Measurements from ENCODE around the gene TRIM37.
A peak's percentile ranks its signal among the peaks of the same experiment; 100 is the strongest.

Gene TRIM37

GRCh38 chr17:59107306-59107670 lies 608 bp upstream of the TRIM37 start:
- Histone ChIP-seq H4K20me1 (ENCODE audit: insufficient read depth, low read length) (no peaks in the 10 kb centered on the region), H3K79me2 (ENCODE audit: low read length) (peaks cover 36% of the 10 kb centered on the region), H3F3A (ENCODE audit: insufficient read depth, low read length) (peaks cover 20% of the 10 kb centered on the region), H3K27ac (ENCODE audit: low read length) (peak overlapping the region; percentile 84), H3K9me3 (replicated peaks; ENCODE audit: insufficient read depth, low read length) (no peaks in the 10 kb centered on the region), H3K36me3 (replicated peaks; ENCODE audit: insufficient read depth, low read length) (no peaks in the 10 kb centered on the region; the same call in 1 of the 2 replicates), H3K27me3 (replicated peaks; ENCODE audit: insufficient read depth, low read length) (no peaks in the 10 kb centered on the region), H3K4me3 (ENCODE audit: low read length) (peak overlapping the region; percentile 64), H3K9ac (ENCODE audit: low read length) (peak overlapping the region; percentile 55), H3K4me1 (ENCODE audit: low read length) (peaks cover 8% of the 10 kb centered on the region), H3K4me2 (ENCODE audit: low read depth, low read length) (peak overlapping the region; percentile 70), H2AFZ (ENCODE audit: low read length) (peak overlapping the region; percentile 41), H3K9me2 (replicated peaks; ENCODE audit: insufficient read depth, low read length) (no peaks in the 10 kb centered on the region)
- no peak for DNase-seq
- TF ChIP-seq EZH2phosphoT487 (IDR thresholded peaks at IDR 0.05; ENCODE audit: low read length), result no peak
- TF ChIP-seq CTCF (IDR thresholded peaks at IDR 0.05; ENCODE audit: low read length), result no peak
- no peak for TF ChIP-seq EZH2 (optimal IDR thresholded peaks at IDR 0.05; ENCODE audit: low read depth, low read length)

GRCh38 chr17:59105852-59106462 lies 723 bp downstream of the TRIM37 start:
- Histone ChIP-seq H3F3A (ENCODE audit: insufficient read depth, low read length) (peaks cover 20% of the 10 kb centered on the region), H3K27ac (ENCODE audit: low read length) (peak overlapping the region; percentile 84), H3K9me3 (replicated peaks; ENCODE audit: insufficient read depth, low read length) (no peaks in the 10 kb centered on the region), H3K4me1 (ENCODE audit: low read length) (peaks cover 8% of the 10 kb centered on the region), H3K9me2 (replicated peaks; ENCODE audit: insufficient read depth, low read length) (no peaks in the 10 kb centered on the region), H2AFZ (ENCODE audit: low read length) (peak overlapping the region; percentile 98), H4K20me1 (ENCODE audit: insufficient read depth, low read length) (no peaks in the 10 kb centered on the region), H3K4me3 (ENCODE audit: low read length) (peak overlapping the region; percentile 98), H3K79me2 (ENCODE audit: low read length) (peaks cover 44% of the 10 kb centered on the region), H3K4me2 (ENCODE audit: low read depth, low read length) (peak overlapping the region; percentile 80), H3K36me3 (replicated peaks; ENCODE audit: insufficient read depth, low read length) (no peaks in the 10 kb centered on the region), H3K9ac (ENCODE audit: low read length) (peak overlapping the region; percentile 92), H3K27me3 (replicated peaks; ENCODE audit: insufficient read depth, low read length) (no peaks in the 10 kb centered on the region)
- DNase-seq, result peak; percentile 57
- TF ChIP-seq CTCF (IDR thresholded peaks at IDR 0.05; ENCODE audit: low read length) (no peak), EZH2 (optimal IDR thresholded peaks at IDR 0.05; ENCODE audit: low read depth, low read length) (no peak), EZH2phosphoT487 (IDR thresholded peaks at IDR 0.05; ENCODE audit: low read length) (no peak)

GRCh38 chr17:59101178-59101577 lies 5.5 kb downstream of the TRIM37 start:
- no peak overlapping the region for H3K9ac ChIP-seq (ENCODE audit: low read length)
- no peaks in the 10 kb centered on the region for H3K9me3 ChIP-seq (replicated peaks; ENCODE audit: insufficient read depth, low read length)
- H3K27me3 ChIP-seq (replicated peaks; ENCODE audit: insufficient read depth, low read length), result no peaks in the 10 kb centered on the region
- no peak overlapping the region for H3K4me3 ChIP-seq (ENCODE audit: low read length)
- TF ChIP-seq CTCF (IDR thresholded peaks at IDR 0.05; ENCODE audit: low read length) (no peak), EZH2 (optimal IDR thresholded peaks at IDR 0.05; ENCODE audit: low read depth, low read length) (no peak), EZH2phosphoT487 (IDR thresholded peaks at IDR 0.05; ENCODE audit: low read length) (no peak)
- H3K4me1 ChIP-seq (ENCODE audit: low read length), result peaks cover 8% of the 10 kb centered on the region
- no peaks in the 10 kb centered on the region for H4K20me1 ChIP-seq (ENCODE audit: insufficient read depth, low read length)
- no peak overlapping the region for H2AFZ ChIP-seq (ENCODE audit: low read length)
- H3F3A ChIP-seq (ENCODE audit: insufficient read depth, low read length), result peaks cover 7% of the 10 kb centered on the region
- no peak for DNase-seq
- H3K27ac ChIP-seq (ENCODE audit: low read length), result no peak overlapping the region
- peaks cover 74% of the 10 kb centered on the region for H3K79me2 ChIP-seq (ENCODE audit: low read length)
- H3K4me2 ChIP-seq (ENCODE audit: low read depth, low read length), result no peak overlapping the region
- peaks cover 3% of the 10 kb centered on the region; the same call in 1 of the 2 replicates for H3K36me3 ChIP-seq (replicated peaks; ENCODE audit: insufficient read depth, low read length)
- H3K9me2 ChIP-seq (replicated peaks; ENCODE audit: insufficient read depth, low read length), result no peaks in the 10 kb centered on the region

All from MM.1S (cell line).